HG03442 (cell line): ENCODE measurements around the gene ATP6V1E1.
"Not testable (repeated sequence)": the region's sequence is repeated elsewhere in the genome, so short reads cannot be mapped to it uniquely, and the experiment has no call there.

ENCODE experiments used
- ATAC-seq: cut with Tn5 transposase; IDR thresholded peaks from one replicate; pipeline ENCODE4 v1.9.1; 2021; ENCODE audit warnings: mild to moderate bottlenecking, moderate library complexity; ENCODE audit not compliant: unreplicated experiment

Gene ATP6V1E1

GRCh38 chr22:17628406-17629172 is at the start of gene ATP6V1E1:
Gene ATP6V1E1 (minus strand): TSS chr22:17628749. CDS start chr22:17628635, 114 bp downstream.
- ATAC-seq, result peak; percentile 99

- no peak for ATAC-seq
Observed at GRCh38 chr22:17675584-17675983, 47.0 kb upstream of the ATP6V1E1 start.

- no peak for ATAC-seq
Observed at GRCh38 chr22:17674152-17674551, 45.6 kb upstream of the ATP6V1E1 start.

- ATAC-seq, result no peak
Observed at GRCh38 chr22:17672417-17672991, 44.0 kb upstream of the ATP6V1E1 start.

- not testable (repeated sequence) for ATAC-seq
Observed at GRCh38 chr22:17671521-17672092, 43.1 kb upstream of the ATP6V1E1 start.

GRCh38 chr22:17665854-17666253 is 37.3 kb upstream of the ATP6V1E1 start:
- ATAC-seq, result no peak

GRCh38 chr22:17665248-17665647 is 36.7 kb upstream of the ATP6V1E1 start:
- ATAC-seq, result no peak

GRCh38 chr22:17664414-17665055 is 36.0 kb upstream of the ATP6V1E1 start:
- ATAC-seq, result no peak

GRCh38 chr22:17656870-17657395 is 28.4 kb upstream of the ATP6V1E1 start:
- no peak for ATAC-seq

- ATAC-seq, result no peak
Observed at GRCh38 chr22:17655289-17655688, 26.7 kb upstream of the ATP6V1E1 start.

- ATAC-seq, result no peak
Observed at GRCh38 chr22:17648569-17648968, 20.0 kb upstream of the ATP6V1E1 start.

GRCh38 chr22:17647991-17648390 is 19.4 kb upstream of the ATP6V1E1 start:
- ATAC-seq, result no peak

GRCh38 chr22:17647452-17647851 is 18.9 kb upstream of the ATP6V1E1 start:
- no peak for ATAC-seq

- ATAC-seq, result not testable (repeated sequence)
Observed at GRCh38 chr22:17642357-17642756, 13.8 kb upstream of the ATP6V1E1 start.

GRCh38 chr22:17641269-17641668 is 12.7 kb upstream of the ATP6V1E1 start:
- ATAC-seq, result no peak

- ATAC-seq, result no peak
Observed at GRCh38 chr22:17639247-17639741, 10.7 kb upstream of the ATP6V1E1 start.

GRCh38 chr22:17638432-17639246 is 10.1 kb upstream of the ATP6V1E1 start, which contains the start of gene BCL2L13:
Gene BCL2L13 (plus strand): TSS chr22:17638757. CDS start chr22:17655712, 16,955 bp downstream.
- ATAC-seq, result peak; percentile 94

- peak; percentile 7 for ATAC-seq
Observed at GRCh38 chr22:17638182-17638431, 9.6 kb upstream of the ATP6V1E1 start.

- no peak for ATAC-seq
Observed at GRCh38 chr22:17637490-17638181, 9.1 kb upstream of the ATP6V1E1 start.

- ATAC-seq, result not testable (repeated sequence)
Observed at GRCh38 chr22:17636850-17637249, 8.3 kb upstream of the ATP6V1E1 start.
